ENCODE measurements around the gene SIGLEC14.

The SIGLEC14 gene

DNA sequence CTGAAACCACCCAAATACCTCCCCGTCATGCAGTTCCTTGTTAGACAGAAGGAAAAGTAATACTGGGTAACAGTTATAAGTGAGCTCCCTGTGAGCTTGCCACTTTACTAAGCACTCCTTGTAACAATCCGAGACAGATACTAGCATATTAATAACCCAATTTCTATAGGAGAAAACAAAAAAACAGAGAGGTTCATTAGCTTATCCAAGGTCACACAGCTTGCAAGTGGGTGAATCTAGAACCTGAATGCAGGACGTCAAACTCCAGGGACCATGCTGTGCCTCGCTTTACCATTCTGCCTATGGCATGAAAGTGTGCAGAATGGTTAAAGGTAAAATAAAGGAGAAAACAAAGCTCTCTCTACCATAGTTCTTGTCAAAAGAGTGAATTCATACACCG, 31.8 kb downstream of the SIGLEC14 start:
- DNase-seq: no peak

- no peak for DNase-seq
Measured at GRCh38 chr19:51610576-51610975, 36.0 kb downstream of the SIGLEC14 start.

- DNase-seq: no peak
Measured at GRCh38 chr19:51607920-51608562, 38.6 kb downstream of the SIGLEC14 start.

DNA sequence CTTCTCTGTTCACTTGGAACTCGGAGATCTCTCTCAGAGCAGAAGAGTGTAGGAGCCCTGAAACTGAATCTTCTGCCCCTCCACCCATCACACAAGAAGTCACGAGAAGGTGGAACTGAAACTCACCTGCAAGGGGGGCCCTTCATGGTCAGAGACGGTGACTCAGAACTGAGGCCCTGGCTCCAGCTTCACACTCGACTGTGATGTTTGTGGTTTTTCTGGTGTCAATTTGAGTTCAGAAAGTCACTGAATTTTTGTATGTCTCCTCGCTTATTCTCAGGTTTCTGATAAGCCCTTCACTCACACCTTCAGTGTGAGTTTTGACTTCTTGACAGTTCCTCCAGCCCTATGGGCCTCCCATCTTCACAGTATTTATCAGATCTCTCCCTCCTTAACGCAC, 39.5 kb downstream of the SIGLEC14 start:
- DNase-seq: no peak

GRCh38 chr19:51602189-51602854, 44.3 kb downstream of the SIGLEC14 start:
- DNase-seq: no peak

- no peak for DNase-seq
Measured at GRCh38 chr19:51600940-51601580, 45.6 kb downstream of the SIGLEC14 start.

DNA sequence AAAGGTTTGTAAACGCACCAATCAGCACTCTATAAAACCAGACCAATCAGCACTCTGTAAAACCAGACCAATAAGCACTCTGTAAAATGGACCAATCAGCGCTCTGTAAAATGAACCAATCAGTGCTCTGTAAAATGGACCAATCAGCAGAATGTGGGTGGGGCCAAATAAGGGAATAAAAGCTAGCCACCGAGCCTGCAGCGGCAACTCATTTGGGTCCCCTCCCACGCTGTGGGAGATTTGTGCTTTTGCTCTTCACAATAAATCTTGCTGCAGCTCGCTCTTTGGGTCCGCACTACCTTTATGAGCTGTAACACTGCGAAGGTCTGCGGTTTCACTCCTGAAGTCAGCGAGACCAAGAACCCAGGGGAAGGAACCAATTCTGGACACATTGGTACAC, 47.5 kb downstream of the SIGLEC14 start:
- no peak for DNase-seq

- DNase-seq: no peak
Measured at GRCh38 chr19:51598159-51598915, 48.3 kb downstream of the SIGLEC14 start.

GRCh38 chr19:51595190-51596175, 51.1 kb downstream of the SIGLEC14 start:
- no peak for DNase-seq

DNA sequence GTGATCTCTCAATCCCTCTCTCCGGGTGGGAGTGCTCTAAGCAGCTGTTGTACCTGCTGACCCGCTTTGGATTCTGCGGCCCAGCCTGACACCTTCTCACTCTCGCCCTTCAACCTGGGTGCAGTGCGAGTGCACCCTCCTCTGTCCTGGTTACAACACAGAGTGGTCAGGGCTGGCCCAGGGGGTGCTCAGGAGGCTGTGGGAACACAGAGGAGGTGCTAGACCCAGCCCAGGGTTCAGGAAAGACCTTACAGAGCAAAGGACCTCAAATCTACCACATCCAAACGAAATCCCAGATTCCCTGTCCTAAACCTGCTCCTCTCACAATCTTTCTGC, 51.9 kb downstream of the SIGLEC14 start:
- no peak for DNase-seq

DNA sequence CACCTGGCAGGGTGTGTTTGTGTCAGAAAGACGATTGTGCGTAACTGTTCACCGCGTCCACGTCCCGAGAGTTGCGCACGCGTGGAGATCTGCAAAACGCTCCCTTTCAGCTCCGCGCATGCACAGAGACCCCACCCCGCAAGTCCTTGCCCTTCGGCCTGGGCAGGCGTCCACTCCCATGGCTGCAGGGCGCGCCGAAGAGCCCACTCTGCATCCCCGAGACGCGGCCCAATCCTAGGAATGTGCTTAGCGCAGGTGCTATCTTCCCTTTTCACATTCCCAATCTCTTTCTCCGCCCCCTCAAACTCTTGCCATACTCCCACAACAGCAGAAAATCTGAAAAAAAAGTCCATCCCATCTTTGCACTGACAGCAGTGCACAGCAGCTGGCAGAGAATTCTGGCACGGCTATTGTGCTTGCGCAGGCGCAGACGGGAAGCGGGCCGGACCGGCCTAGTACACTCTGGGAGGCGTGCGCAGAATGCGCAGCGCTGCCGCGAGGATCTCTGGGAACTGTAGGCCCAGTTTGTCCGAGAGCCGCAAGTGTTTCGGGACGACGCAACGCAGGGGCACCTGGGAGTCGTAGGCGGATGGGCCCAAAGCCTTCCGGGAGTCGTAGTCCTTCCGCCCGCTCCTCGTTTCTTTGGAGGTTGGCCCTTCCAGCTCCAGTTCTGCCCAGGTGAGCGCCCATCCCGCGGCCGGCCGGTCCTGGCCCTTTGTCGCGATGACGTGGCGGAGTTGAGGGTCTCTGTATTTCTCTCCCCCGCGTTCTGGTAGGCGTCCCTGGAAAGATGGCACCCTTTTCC, 52.5 kb downstream of the SIGLEC14 start:
- peak; percentile 93 to 94 for DNase-seq

GRCh38 chr19:51593138-51593890, 53.3 kb downstream of the SIGLEC14 start:
- DNase-seq: no peak

All from NCI-H187 (cell line).